Testis (tissue), 2 donors: ENCODE data around the gene MFSD2B.

Experiments
- CTCF ChIP-seq, 3 experiments: fragments of 450-650 bp in 2 of 3; fragments of 200-600 bp in 1 of 3; sonication (generic) in 1 of 3; IDR thresholded peaks; one replicate each; pipeline ENCODE4 v1.5.1; 2016 to 2019; ENCODE audit warnings: antibody characterized with exemption in 3 of 3, mild to moderate bottlenecking in 2 of 3, moderate library complexity in 1 of 3
- POLR2A ChIP-seq: fragments of 450-650 bp; IDR thresholded peaks from one replicate; pipeline ENCODE4 v1.6.1; 2017; ENCODE audit warnings: antibody characterized with exemption, mild to moderate bottlenecking, moderate library complexity

GRCh38 chr2:24019729-24020128, 9.8 kb downstream of the MFSD2B start:
- no peak for TF ChIP-seq CTCF (IDR thresholded peaks at IDR 0.05)
- no peak for TF ChIP-seq POLR2A
